Pulmonary artery endothelial cell (primary cell): Measurements from ENCODE around the gene DNAI4. TPM values are rescaled to one million over a fixed set of nuclear protein-coding genes. Genes with fewer than 3 reads are reported as not detected.
"Not testable (repeated sequence)": the region's sequence is repeated elsewhere in the genome, so short reads cannot be mapped to it uniquely, and the experiment has no call there.

Experiments
- DNase-seq: peaks from one replicate; pipeline ENCODE4 v3.0.0-alpha.2; 2011; ENCODE audit warnings: low read depth, low spot score
- total RNA-seq: library from RNA; depleted of rRNA; stranded (reverse); fragments of >200 nt; gene quantifications from 2 replicates; pipeline ENCODE4 v1.2.3, GENCODE V29; 2014

The DNAI4 gene
- total RNA-seq, 1 donor from 2014 or later, result 3.6 TPM

- DNase-seq, result no peak
These were observed 91.5 kb downstream of the DNAI4 start for GRCh38 chr1:66833112-66833511.

DNA sequence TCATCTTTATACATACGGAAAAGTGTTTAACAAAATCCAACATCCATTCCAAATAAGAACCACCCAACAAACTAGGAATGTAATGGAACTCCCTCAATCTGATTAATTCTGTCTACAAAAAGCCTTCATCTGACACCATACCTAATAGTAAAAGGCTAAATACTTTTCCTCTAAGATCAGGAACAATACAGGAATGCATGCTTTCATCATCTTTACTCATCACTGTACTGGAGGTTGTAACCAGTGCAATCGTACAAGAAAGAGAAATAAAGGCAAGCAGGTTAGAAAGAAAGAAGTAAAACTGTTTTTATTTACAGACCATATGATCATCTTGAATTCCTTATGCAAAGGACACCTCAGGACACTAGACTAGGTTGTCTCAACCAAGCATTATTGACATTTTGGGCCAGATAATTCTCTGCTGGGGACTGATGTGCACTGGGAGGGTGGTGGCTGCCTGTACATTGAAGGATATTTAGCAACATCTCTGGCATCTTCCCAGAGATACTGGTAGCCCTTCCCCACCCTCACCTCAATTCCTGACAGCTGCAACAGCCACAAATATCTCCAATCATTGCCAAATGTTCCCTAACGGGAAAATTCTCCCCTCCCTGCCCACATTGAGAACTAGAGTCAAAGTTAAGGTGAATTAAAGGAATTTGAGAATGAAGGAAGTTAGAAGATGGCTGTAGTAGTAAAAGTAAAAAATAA, 93.0 kb downstream of the DNAI4 start:
- no peak for DNase-seq

DNA sequence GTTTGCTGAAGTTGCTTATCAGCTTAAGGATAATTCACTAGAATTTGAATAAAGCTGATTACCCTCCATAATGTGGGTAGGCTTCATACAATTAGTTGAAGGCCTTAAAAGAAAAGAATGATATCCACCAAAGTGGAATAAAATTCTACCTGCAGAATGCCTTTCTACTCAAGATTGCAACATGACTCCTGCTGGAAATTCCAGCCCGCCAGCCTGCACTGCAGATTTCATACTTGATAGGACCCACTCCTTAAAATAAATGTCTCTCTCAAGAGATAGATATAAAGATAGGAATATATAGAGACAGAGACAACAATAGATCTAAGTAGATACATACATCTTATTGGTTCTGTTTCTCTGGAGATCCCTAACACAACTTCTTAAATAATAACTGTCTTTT, 99.9 kb downstream of the DNAI4 start:
- no peak for DNase-seq

DNA sequence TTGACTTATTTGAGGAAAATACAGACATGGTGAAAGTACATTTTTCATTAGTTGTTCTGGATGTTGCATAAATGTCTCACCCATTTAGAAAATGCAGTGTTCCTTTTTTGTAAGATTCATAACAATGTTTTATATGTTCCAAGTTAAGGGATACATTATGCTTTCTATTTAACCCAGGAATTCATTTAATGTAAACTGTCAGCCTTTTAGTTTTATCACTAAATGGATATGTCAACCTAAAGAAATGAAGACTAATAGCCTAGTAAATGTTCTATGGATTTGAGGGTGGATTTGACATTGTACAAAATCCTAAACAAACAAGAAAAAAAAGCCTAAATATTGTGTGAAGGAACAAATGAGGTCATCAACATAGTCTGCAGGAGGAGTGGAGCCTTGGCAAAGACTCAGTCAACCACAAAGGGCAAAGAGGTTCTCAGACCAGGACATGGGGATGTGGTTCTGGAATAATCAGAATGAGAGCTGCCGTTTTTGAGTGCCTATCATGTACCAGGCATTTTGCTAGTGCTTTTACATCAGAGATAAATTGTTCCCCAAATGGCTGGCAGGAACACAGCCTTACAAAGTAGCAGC, 114.8 kb downstream of the DNAI4 start:
- DNase-seq, result no peak

DNA sequence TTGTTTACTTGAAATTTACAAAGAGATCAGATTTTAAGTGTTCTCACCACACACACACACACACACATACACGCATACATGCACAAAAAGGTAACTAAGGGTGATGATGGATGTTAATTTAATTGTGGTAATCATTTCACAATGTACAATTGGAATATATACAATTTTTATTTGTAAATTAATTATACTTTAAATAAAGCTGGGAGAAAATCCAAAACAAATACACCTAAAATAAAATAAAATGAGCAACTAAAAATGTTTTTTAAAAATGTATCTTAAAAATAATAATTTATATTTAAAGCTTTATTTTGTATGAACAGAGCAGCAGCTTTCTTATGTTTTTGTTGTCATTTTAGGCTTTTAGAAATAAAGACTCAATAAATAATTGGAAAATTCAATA, 115.4 kb downstream of the DNAI4 start:
- no peak for DNase-seq

DNA sequence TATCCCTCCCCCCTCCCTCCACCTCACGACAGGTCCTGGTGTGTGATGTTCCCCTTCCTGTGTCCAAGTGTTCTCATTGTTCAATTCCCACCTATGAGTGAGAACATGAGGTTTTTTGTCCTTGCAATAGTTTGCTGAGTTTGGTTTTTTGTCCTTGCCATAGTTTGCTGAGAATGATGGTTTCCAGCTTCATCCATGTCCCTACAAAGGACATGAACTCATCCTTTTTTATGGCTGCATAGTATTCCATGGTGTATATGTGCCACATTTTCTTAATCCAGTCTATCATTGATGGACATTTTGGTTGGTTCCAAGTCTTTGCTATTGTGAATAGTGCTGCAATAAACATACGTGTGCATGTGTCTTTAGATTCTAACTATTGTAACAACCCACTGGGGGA, 128.8 kb downstream of the DNAI4 start:
- not testable (repeated sequence) for DNase-seq

- no peak for DNase-seq
These were observed 132.7 kb downstream of the DNAI4 start for GRCh38 chr1:66791621-66792610.

GRCh38 chr1:66788231-66788939, 136.3 kb downstream of the DNAI4 start:
- no peak for DNase-seq

DNA sequence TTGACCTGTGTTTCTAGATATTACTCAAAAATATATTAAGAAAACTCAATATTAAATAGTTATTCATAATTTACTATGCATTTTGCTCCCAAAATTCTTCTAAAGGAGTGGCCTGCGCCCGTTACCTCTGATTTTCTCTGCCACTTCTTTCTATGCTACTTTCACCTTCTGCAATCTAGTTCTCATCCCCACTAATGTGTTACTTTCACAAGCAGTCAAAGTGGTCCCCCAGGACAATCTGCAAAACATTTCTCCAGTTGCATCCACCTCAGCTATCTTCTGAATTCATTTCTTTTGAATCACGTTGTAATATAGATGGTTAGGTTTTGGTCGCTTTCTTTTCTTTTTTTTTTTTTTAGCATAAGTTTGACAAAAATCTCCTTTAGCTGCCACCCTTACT, 137.0 kb downstream of the DNAI4 start:
- no peak for DNase-seq

- not testable (repeated sequence) for DNase-seq
These were observed 138.9 kb downstream of the DNAI4 start for GRCh38 chr1:66785800-66786199.

DNA sequence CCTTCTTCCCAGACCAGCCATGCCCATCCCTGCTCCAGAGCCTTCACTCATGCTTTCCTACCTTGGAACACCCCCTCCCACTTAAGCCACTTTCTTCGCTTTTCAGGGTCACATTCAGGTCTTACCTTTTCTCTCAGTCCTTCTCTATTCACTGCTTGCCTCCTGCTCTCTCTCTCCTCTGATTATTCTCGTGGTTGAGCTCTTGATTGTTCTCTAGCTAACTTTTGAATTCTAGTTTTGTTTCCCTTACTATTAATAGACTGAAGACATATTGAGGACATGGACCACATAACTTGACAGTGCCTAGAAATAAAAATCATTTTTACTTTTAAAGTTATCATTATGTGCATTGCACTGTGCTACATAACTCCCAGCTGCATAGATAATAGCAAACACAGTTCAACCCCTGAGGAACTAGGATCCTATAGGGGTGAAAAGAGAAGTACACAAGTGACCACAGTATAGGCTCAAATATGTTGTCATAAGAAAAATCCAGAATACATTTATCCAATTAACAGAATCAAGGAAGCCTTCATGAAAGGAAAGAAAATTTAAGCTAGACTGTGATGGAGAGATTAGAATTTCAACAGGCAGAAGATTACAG, 145.1 kb downstream of the DNAI4 start:
- DNase-seq, result no peak

DNA sequence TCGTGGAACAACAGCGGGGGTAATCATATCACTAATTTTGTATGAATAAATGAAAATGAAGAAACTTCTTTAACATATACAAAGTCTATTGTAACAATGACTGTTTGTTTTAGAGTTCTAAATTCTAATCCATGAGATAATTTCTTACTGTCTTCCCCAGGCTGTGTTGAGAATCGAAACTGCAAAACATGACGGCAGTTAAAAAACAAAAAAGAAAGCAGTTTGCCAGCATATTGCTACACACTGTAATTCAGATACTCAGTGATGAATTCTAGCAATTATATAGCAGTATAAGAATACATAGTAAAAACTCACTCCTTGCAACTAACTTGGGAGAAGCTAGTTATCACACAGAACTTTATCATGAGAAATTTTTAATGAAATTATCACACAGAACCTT, 145.7 kb downstream of the DNAI4 start:
- no peak for DNase-seq

DNA sequence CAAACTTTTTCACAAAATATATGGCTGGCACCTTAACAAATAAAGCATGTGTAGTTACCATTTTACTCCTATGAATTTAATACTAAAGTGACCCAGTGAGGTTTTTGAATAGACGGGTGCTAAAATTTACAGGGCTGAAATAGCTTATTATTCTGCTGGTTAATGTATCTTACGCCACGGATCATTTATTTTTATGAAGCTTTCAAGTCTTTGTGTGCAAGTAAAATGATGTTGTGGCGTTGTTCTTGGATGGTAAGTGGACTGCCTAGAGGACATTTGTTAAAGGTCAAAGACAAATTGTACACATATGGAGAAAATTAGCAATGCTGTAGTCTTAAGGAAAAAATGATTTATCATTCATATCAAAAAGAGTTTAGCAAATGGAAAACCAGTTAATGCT, 146.4 kb downstream of the DNAI4 start:
- no peak for DNase-seq

DNA sequence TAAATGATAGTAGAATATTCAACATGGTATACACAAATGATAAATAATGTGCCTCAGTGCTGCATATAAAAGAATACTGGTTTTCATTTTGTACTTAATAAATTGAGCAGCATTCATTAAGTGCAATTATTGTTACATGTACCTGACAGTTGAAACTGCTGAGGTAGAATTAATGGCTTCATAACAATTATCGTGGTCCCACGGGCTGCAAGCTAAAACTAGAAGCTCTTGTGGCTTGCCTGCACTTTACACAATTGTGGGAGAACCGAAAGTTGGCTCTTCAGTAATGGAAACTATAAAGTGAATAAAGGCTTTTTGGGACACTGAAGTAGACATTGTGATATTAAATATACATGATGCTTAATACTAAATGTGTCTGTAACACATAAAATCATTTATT, 146.8 kb downstream of the DNAI4 start:
- no peak for DNase-seq

DNA sequence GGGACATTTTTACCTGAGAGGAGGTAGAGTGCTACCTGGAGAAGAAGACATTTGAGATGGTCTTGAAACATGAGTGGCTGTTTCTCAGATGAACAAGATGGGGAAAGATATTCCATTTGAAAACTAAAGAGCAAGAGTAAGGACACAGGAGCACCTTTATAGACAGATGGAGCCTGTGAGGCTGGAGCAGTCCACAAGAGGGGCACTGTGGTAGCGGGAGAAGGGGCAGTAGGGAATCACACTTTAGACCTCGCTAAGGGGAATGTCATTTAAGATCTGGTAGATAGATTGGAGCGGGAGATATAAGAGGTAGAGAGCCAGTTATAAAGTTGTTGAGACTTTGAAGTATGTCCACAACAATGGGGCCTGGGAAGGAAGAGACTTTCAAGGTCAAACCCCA, 149.0 kb downstream of the DNAI4 start:
- no peak for DNase-seq

- DNase-seq, result no peak
These were observed 150.2 kb downstream of the DNAI4 start for GRCh38 chr1:66774438-66774837.

DNA sequence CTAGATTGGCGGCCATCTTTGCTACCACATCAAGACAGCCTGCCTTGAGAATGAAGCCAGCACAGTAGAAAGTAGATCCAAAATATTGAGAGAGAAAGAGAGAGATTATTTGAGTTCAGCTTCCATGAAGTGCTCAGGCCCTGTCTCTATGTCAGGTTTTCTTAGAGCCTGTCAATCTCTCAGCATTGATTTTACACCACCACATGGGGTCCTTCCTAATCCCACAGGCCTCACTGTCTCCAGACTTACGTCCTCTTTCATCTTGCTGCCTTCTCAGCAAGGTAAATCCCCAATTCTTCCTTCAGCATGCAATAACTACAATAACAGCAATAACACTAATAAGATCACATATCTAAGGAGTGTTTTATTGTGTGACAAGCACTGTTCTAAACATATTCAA, 151.4 kb downstream of the DNAI4 start:
- no peak for DNase-seq

DNA sequence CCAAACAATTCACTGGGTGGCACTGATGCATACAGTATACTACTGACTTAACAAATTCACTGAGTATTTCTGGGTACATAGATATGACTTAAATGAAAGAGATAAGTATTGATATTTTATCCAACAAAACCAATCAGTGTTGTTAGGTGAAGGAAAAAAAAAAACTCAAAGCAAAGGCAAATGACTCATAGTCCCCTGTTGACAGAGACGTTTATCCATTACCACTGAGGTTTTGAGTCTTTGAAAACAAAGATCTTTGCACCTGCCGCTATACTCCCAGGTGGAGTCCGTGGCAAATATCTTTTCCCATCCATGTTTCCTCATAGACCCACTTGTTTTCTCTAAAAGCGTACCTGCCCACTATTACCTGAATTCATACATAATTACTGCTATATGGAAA, 154.0 kb downstream of the DNAI4 start:
- no peak for DNase-seq

DNA sequence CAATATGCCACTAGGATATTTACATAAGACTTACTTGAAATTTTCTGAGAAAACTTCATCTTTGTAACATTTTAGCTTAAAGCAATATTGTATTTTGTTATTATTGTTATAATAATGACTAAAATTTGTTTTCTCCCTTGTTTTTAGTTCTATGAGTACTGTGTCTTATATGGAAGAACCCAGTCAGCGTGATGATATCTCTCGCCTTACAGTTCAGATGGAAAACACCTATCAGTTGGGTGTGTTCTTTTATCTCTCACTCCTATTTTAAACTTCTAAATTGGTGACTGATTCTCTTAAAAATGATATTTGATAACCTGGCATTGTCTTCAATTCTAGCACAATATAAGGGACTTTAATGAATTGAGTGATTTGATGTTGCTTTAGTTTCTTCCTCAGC, 154.4 kb downstream of the DNAI4 start:
- no peak for DNase-seq

DNA sequence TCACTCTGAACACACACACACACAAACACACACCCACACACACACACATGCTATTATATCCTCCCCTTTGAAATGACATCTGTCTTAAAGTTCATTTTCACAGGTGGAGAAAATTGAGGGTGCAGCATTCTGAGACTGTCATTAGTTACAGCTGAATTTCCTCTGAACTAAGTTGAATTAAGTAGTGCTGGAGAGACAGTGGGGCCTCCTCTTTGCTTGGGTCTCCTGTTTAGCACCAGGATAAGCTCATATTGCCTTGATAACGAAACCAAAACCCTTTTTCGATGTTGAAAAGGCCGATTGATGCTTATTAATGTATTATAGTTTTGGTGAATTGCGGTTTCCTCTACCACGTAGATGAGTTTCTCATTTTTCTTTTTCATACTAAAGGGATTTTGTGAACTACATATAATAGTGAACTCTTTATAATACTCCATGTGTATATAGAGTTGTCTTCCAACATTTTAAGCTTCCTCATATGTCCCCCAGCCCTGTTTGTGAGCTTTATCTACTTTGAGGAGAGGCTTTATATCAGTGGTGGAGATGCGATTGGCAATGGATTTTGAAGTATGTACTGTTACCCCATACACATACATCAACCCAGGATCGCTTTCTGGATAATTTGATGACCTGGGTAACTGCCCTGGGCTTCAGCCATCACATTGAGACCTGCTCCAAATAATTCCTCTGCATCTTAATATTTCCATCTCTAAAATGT, 155.0 kb downstream of the DNAI4 start:
- DNase-seq, result no peak

DNA sequence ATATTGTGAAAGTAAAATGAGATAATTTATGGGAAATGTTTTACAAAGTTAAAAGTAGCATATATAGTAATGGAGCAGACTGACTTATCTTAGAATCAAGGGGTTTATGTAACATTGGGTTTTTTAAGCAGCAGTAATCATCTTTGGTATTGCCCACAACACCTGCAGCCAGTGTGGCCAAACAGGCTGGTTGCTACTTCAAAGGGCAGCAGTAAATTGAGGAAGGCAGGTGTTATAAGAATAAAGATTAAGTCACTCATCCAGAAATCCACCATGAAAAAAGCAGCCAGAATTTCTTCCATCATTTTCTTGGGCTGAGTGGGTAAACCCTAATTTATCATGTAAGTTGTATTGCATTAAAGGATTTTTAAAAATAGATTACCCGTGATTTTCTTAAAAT, 155.7 kb downstream of the DNAI4 start:
- no peak for DNase-seq
